ENCODE measurements around the gene OLFM2.

Gene OLFM2

GRCh38 chr19:9903336-9903735 is 33.0 kb downstream of the OLFM2 start:
- DNase-seq: no peak

GRCh38 chr19:9901642-9902041 is 34.7 kb downstream of the OLFM2 start:
- no peak for DNase-seq

DNA sequence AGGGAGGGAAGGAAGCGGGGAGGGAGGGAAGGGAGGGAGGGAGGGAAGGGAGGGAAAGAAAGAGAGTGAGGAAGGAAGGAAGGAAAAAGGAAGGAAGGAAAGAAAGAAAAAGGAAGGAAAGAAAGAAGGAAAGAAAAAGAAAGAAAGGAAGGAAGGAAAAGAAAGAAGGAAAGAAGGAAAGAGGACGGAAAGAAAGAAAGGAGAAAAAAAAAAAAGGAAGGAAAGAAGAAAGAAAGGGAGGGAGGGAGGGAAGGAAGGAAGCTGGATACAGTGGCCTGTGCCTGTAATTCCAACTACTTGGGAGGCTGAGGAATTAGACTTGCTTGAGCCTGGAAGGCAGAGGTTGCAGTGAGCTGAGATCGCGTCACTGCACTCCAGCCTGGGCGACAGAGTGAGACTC is 35.3 kb downstream of the OLFM2 start:
- no peak for DNase-seq

- no peak for DNase-seq
These were observed 44.5 kb downstream of the OLFM2 start for GRCh38 chr19:9891609-9892373.

- DNase-seq: no peak
These were observed 51.2 kb downstream of the OLFM2 start for GRCh38 chr19:9885077-9885552.

GRCh38 chr19:9883764-9884163 is 52.6 kb downstream of the OLFM2 start:
- no peak for DNase-seq

- no peak for DNase-seq
These were observed 53.0 kb downstream of the OLFM2 start for GRCh38 chr19:9883231-9883758.

- no peak for DNase-seq
These were observed 54.6 kb downstream of the OLFM2 start for GRCh38 chr19:9881720-9882119.

DNA sequence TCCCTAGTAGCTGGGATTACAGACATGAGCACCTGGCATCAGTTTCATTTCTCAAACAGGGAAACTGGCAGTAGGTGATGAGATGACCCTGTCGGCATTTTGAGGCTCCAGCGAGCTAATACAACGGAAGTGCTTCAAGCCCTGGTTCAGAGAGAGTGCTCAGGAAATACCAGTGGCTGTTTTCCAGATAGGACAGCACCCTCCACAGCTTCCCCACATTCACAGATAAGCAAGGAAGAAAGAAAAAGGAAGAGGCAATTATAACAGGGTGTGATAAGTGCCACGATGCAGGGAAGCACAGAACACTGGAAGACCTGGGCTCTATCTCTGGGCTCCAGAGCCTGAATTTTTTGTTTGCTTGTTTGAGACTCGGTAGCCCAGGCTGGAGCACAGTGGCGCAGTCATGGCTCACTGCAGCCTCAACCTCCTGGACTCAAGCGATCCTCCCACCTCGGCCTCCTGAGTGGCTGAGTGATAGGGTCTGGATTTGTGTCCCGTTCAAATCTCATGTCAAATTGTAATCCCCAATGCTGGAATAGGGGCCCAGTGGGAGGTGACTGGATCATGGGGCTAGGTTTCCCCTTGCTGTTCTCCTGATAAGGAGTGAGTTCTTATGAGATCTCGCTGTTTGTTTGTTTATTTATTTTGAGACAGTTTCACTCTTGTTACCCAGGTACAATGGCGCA is 57.7 kb downstream of the OLFM2 start:
- DNase-seq: no peak

- no peak for DNase-seq
These were observed 58.4 kb downstream of the OLFM2 start for GRCh38 chr19:9877780-9878510.

DNA sequence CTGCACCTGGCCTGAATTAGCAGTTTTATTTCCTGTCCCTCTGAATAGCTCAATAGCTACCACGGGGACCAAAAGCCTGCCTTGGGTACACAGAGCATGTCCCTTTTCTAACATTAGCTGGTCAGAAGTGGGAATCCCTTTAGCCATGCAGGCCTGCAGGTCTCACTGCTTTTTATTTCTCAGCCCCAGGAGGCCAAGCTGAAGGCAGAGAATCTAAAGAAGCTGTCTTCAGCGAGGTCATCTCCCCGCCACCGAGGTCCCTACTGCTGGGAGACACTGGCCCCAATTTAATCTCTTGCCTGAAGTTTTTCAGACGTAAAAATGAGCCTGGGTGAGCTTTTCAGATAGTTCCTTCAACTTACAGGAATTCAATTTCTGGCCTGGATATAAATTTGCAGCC is 60.5 kb downstream of the OLFM2 start:
- DNase-seq: no peak

GRCh38 chr19:9875031-9875627 is 61.2 kb downstream of the OLFM2 start:
- no peak for DNase-seq

GRCh38 chr19:9872618-9873242 is 63.6 kb downstream of the OLFM2 start:
- no peak for DNase-seq

DNA sequence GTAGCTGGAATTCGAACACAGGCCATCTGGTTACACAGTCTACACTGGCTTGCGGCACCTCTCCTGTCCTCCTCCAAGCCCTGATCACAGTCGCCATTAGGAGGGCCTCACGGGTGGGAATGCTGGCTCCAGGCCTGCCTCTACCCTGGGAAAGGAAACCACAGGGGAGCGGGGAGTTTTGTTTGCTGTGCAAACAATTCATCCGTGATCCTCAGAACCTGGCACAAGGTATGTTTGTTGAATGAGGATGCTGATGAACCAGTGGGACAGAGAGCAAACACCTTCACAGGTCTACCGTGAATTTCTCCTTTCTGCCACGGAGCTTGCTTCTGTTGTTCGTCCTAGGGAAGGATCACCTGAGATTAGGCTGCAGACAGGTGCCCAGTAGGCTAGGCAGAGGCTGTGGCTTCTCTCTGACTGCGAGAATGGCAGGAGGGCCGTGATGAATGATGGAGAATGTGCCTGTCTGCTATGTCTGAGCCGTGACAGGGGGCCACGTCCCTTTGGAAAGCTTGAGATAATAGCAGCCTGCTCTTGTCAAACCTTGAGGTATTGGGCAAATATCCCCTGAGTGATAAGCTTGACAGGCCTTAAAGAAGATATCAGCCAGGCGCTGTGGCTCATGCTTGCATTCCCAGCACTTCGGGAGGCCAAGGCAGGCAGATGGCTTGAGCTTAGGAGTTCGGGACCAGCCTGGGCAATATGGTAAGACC is 64.5 kb downstream of the OLFM2 start:
- no peak for DNase-seq

- DNase-seq: no peak
These were observed 67.2 kb downstream of the OLFM2 start for GRCh38 chr19:9868983-9869617.

DNA sequence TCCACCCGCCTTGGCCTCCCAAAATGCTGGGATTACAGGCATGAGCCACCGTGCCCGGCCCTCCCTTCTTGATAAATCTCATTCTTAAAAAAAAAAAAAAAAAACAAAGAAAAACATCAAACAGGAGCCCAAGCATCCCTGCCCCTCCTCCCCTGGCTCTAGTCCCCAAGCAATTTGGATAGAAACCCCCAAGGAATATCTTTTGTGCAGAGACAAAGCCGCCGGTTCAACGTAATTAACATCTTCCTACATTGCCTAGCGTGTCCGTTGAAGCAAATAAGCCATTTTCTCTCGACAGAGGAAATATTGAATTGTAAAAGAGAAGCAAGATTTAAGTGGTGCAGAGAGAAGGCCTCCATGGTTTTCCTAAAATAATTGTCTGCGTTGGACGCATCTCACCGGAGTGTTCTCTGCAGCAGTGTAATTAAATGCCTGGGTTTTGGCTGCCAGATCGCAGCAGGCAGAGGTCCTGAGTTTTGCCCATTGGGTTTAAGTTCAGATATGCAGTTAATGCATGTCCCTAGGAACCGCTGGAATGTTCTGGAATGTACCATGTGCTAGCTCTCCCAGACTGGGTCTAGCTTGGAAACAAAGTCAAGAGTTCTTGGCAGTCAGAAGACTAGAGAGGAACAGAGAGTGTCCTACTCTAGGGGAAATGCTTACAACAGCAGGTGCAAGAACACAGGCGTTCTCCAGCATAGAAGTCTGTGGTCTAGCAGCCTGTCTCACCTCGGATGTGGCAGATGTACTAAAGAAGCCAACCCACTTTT is 70.4 kb downstream of the OLFM2 start:
- DNase-seq: no peak

GRCh38 chr19:9863759-9864158 is 72.6 kb downstream of the OLFM2 start:
- DNase-seq: peak in 1 of 2 experiments; percentile 28

DNA sequence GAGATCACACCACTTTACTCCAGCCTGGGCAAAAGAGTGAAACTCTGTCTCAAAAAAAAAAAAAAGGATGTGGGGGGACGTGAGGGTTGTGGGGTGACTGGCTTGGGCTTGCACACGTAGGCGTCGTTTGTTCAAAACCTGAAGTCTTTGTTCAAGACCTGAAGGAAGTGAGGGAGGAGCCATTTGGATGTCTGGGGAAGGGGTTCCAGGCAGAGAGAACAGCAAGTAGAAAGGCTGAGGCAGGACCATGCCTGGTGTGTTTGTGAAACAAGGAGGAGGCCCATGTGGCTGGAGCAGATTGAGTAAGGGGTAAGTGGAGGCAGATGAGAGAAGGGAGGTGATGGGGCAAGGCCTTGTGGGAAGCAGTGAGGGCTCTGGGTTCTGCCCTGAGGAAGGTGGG is 73.4 kb downstream of the OLFM2 start:
- DNase-seq: no peak

DNA sequence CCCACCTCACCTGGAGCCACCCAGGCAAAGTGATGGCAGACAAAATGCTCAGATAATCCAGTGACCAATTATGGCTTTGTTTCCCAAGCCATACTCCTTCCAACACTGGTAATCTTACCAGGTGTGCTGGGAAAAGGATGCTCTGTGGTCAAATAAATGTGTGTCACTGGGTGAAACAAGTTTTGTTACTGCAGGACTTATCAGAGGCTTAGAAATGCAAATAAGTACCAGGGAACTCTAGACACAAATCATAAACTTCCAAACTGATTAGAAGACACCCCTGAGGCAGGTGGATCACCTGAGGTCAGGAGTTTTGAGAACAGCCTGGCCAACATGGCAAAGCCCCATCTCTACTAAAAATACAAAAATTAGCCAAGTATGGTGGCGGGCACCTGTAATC is 74.8 kb downstream of the OLFM2 start:
- DNase-seq: no peak

DNA sequence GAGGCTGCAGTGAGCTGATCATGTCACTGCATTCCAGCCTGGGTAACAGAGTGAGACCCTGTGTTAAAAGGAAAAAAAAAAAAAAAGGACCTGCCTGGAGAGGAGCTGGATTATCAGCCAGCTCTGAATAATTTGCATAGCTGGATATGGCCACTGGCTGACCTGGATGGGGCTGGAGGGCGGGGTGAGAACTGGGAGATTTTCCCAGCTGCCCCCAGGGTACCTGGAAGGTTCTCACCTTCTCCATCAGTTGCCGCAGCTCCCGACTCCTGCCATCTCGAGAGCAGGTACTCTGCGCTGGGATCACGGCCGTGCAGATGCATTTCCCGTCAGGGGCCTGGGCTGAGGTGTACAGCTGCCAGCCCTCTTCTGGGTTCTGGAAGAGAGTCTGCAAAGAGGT is 75.9 kb downstream of the OLFM2 start:
- no peak for DNase-seq

GRCh38 chr19:9858766-9859165 is 77.5 kb downstream of the OLFM2 start:
- DNase-seq: no peak
